Neural progenitor cell (in vitro differentiated cells): Measurements from ENCODE around the gene RNF2. TPM values are rescaled to one million over a fixed set of nuclear protein-coding genes. Genes with fewer than 3 reads are reported as not detected.

ENCODE experiments used
- DNase-seq: peaks from one replicate; pipeline ENCODE4 v3.0.0-alpha.2; 2016; ENCODE audit warnings: low spot score
- H2AFZ ChIP-seq: fragments of 200-600 bp; sonication (generic); replicated peaks from 2 replicates; pipeline ENCODE4 v1.6.1; 2016; ENCODE audit warnings: antibody characterized with exemption
- H3F3A ChIP-seq: fragments of 200-600 bp; sonication (generic); 2 replicates; pipeline ENCODE4 v1.6.1; 2016; ENCODE audit warnings: antibody characterized with exemption, low read depth
- H3K27ac ChIP-seq: fragments of 200-600 bp; sonication (generic); 2 replicates; pipeline ENCODE4 v1.5.1; 2016; ENCODE audit warnings: mild to moderate bottlenecking
- H3K27me3 ChIP-seq: fragments of 200-600 bp; sonication (generic); 2 replicates; pipeline ENCODE4 v1.6.1; 2016; ENCODE audit warnings: mild to moderate bottlenecking, moderate library complexity
- H3K36me3 ChIP-seq: fragments of 200-600 bp; sonication (generic); 2 replicates; pipeline ENCODE4 v1.5.1; 2016
- H3K4me1 ChIP-seq: fragments of 200-600 bp; sonication (generic); 2 replicates; pipeline ENCODE4 v1.6.1; 2016; ENCODE audit warnings: mixed run types
- H3K4me2 ChIP-seq: fragments of 200-600 bp; sonication (generic); 2 replicates; pipeline ENCODE4 v1.6.1; 2016
- H3K4me3 ChIP-seq: fragments of 200-600 bp; sonication (generic); 2 replicates; pipeline ENCODE4 v1.5.1; 2016
- H3K79me2 ChIP-seq: fragments of 200-600 bp; sonication (generic); 2 replicates; pipeline ENCODE4 v1.6.1; 2016; ENCODE audit warnings: low read depth
- H3K9ac ChIP-seq: fragments of 200-600 bp; sonication (generic); 2 replicates; pipeline ENCODE4 v1.6.1; 2016
- H3K9me3 ChIP-seq: fragments of 200-600 bp; sonication (generic); 2 replicates; pipeline ENCODE4 v1.5.1; 2016; ENCODE audit warnings: low read depth
- H4K20me1 ChIP-seq: fragments of 200-600 bp; sonication (generic); 2 replicates; pipeline ENCODE4 v1.6.1; 2016; ENCODE audit warnings: low read depth
- H3K27ac Mint-ChIP-seq: 3 replicates; pipeline ENCODE4 v1.8.0; 2021; ENCODE audit warnings: mixed read lengths
- H3K27me3 Mint-ChIP-seq: 2 replicates; pipeline ENCODE4 v1.8.0; 2022; ENCODE audit warnings: low read depth, mild to moderate bottlenecking, inconsistent platforms, moderate library complexity, mixed read lengths; ENCODE audit not compliant: insufficient read depth
- H3K36me3 Mint-ChIP-seq: 3 replicates; pipeline ENCODE4 v1.8.0; 2021; ENCODE audit warnings: mixed read lengths
- H3K4me1 Mint-ChIP-seq: 3 replicates; pipeline ENCODE4 v1.8.0; 2021; ENCODE audit warnings: mixed read lengths
- H3K4me3 Mint-ChIP-seq: 3 replicates; pipeline ENCODE4 v1.8.0; 2021; ENCODE audit warnings: mild to moderate bottlenecking, moderate library complexity, mixed read lengths
- H3K9me3 Mint-ChIP-seq: 3 replicates; pipeline ENCODE4 v1.8.0; 2020; ENCODE audit warnings: mixed read lengths
- EZH2 ChIP-seq: fragments of 200-600 bp; sonication (generic); IDR thresholded peaks from 2 replicates; pipeline ENCODE4 v1.6.1; 2017; ENCODE audit warnings: antibody characterized with exemption, mild to moderate bottlenecking, moderate library complexity
- EZH2phosphoT487 ChIP-seq: fragments of 200-600 bp; sonication (generic); IDR thresholded peaks from 2 replicates; pipeline ENCODE4 v1.6.1; 2017; ENCODE audit warnings: antibody characterized with exemption
- total RNA-seq: library from RNA; depleted of rRNA; stranded (reverse); fragments of >200 nt; gene quantifications from 2 replicates; pipeline ENCODE4 v1.2.3, GENCODE V29; 2015; ENCODE audit warnings: low replicate concordance
- TF ChIP-seq, protein P1 (sequence below): fragments of 200-600 bp; sonication (generic); IDR thresholded peaks from 2 replicates; pipeline ENCODE4 v1.5.1; 2017; ENCODE audit warnings: antibody characterized with exemption, mild to moderate bottlenecking

RNF2 gene
- total RNA-seq, 1 donor from 2014 or later, result 81.2 TPM

DNA sequence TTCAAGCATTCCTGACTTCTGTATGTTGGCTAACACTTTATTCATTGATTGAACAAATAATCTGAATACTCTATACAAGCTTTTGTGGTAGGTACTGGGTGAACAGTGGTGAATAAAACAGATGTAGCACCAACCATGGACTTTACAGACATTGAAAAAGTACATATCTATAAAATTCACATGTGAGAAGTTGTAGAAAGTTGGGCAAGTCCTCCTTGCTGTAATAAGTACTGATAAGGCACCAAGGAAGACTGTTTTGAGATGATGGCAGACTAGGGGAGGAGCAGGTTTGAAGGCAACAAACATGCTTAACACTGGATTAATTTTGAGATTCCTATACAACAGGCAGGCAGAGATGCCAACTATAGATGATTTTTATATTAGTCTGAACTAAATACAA lies 42.4 kb downstream of the RNF2 start:
- H3K4me3 Mint-ChIP-seq, result no peak overlapping the region
- Histone ChIP-seq H3K27ac (no peak overlapping the region), H2AFZ (no peak overlapping the region), H3K79me2 (peaks cover 60% of the 10 kb centered on the region), H3K4me2 (no peak overlapping the region), H3K27me3 (no peaks in the 10 kb centered on the region), H3K36me3 (peaks cover 10% of the 10 kb centered on the region), H3K4me1 (no peaks in the 10 kb centered on the region), H3K9me3 (no peaks in the 10 kb centered on the region), H4K20me1 (peaks cover 19% of the 10 kb centered on the region), H3K9ac (no peak overlapping the region), H3F3A (no peaks in the 10 kb centered on the region), H3K4me3 (no peak overlapping the region)
- TF ChIP-seq, protein P1, sequence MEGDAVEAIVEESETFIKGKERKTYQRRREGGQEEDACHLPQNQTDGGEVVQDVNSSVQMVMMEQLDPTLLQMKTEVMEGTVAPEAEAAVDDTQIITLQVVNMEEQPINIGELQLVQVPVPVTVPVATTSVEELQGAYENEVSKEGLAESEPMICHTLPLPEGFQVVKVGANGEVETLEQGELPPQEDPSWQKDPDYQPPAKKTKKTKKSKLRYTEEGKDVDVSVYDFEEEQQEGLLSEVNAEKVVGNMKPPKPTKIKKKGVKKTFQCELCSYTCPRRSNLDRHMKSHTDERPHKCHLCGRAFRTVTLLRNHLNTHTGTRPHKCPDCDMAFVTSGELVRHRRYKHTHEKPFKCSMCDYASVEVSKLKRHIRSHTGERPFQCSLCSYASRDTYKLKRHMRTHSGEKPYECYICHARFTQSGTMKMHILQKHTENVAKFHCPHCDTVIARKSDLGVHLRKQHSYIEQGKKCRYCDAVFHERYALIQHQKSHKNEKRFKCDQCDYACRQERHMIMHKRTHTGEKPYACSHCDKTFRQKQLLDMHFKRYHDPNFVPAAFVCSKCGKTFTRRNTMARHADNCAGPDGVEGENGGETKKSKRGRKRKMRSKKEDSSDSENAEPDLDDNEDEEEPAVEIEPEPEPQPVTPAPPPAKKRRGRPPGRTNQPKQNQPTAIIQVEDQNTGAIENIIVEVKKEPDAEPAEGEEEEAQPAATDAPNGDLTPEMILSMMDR, result no peak
- TF ChIP-seq EZH2phosphoT487 (no peak), EZH2 (no peak)
- H3K9me3 Mint-ChIP-seq, result peaks cover 29% of the 10 kb centered on the region
- H3K27me3 Mint-ChIP-seq, result no peaks in the 10 kb centered on the region
- no peak for DNase-seq
- no peak overlapping the region for H3K27ac Mint-ChIP-seq
- peaks cover 58% of the 10 kb centered on the region for H3K36me3 Mint-ChIP-seq
- no peaks in the 10 kb centered on the region for H3K4me1 Mint-ChIP-seq

DNA sequence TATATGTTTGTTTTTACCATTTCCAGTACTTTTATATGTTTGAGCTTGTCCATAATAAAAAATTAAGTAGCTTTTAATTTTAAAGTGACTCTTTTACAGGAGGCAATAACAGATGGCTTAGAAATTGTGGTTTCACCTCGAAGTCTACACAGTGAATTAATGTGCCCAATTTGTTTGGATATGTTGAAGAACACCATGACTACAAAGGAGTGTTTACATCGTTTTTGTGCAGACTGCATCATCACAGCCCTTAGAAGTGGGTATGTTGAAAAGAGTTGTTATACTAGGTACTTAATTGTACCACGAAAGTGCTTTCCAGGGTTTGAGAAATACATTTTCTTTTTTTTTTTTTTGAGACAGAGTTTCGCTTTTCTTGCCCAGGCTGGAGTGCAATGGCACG lies 46.1 kb downstream of the RNF2 start:
- Histone ChIP-seq H3K4me1 (no peaks in the 10 kb centered on the region), H3K9me3 (no peaks in the 10 kb centered on the region), H3K36me3 (peaks cover 10% of the 10 kb centered on the region), H4K20me1 (peaks cover 6% of the 10 kb centered on the region), H3K27me3 (no peaks in the 10 kb centered on the region), H3K79me2 (peaks cover 29% of the 10 kb centered on the region), H2AFZ (no peak overlapping the region), H3K4me3 (no peak overlapping the region), H3K4me2 (no peak overlapping the region), H3F3A (no peaks in the 10 kb centered on the region), H3K9ac (no peak overlapping the region), H3K27ac (no peak overlapping the region)
- TF ChIP-seq, protein P1, result no peak
- Mint-ChIP-seq H3K27ac (no peak overlapping the region), H3K27me3 (no peaks in the 10 kb centered on the region), H3K4me3 (no peak overlapping the region), H3K9me3 (peaks cover 1% of the 10 kb centered on the region), H3K36me3 (peaks cover 57% of the 10 kb centered on the region), H3K4me1 (no peaks in the 10 kb centered on the region)
- DNase-seq, result no peak

DNA sequence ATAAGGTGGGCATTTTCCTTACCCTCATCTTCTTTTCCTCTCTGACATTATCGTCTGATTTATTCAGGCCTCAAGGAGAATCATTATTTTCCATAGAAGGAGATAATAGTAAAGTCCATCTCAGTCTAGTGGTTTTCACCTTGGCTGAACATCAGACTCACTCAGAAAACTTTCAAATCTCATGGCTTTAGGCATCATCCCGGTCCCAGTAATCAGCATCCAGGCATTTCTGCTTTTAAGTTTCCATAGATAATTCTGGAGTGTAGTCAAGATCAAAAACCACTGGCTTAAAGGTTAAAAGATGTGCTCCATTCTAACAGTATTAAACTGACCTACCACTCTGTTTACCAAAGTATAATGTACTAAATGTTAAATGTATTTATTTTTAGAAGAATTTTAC lies 49.4 kb downstream of the RNF2 start:
- no peaks in the 10 kb centered on the region for H3K9me3 Mint-ChIP-seq
- Histone ChIP-seq H4K20me1 (peaks cover under 1% of the 10 kb centered on the region), H3K36me3 (peaks cover 14% of the 10 kb centered on the region), H3K9me3 (no peaks in the 10 kb centered on the region), H3K4me2 (no peak overlapping the region), H3K27me3 (no peaks in the 10 kb centered on the region), H3K9ac (no peak overlapping the region), H3F3A (no peaks in the 10 kb centered on the region), H3K4me3 (no peak overlapping the region), H3K4me1 (no peaks in the 10 kb centered on the region), H3K27ac (no peak overlapping the region), H2AFZ (no peak overlapping the region), H3K79me2 (peaks cover 8% of the 10 kb centered on the region)
- TF ChIP-seq, protein P1, result no peak
- TF ChIP-seq EZH2phosphoT487 (no peak), EZH2 (no peak)
- peaks cover 47% of the 10 kb centered on the region for H3K36me3 Mint-ChIP-seq
- H3K27ac Mint-ChIP-seq, result no peak overlapping the region
- no peaks in the 10 kb centered on the region for H3K27me3 Mint-ChIP-seq
- no peak for DNase-seq
- H3K4me3 Mint-ChIP-seq, result no peak overlapping the region
- H3K4me1 Mint-ChIP-seq, result no peaks in the 10 kb centered on the region

DNA sequence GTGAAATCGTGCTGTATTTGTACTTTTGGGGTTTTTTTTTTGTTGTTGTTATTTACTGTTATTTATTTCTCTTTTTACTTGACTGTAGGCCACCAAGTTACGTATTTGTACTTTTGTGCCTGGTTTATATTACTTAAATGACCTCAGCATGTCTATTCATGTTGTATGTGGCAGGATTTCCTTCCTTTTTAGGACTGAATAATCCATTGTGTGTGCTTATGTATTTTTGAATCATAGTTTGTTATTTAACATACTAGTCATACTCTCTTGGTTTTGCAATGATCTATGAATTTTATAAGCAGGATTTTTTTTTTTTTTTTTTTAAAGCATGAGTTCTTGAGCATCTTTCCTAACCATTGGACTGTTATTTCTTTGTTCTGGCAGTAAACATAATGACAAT lies 51.2 kb downstream of the RNF2 start:
- Mint-ChIP-seq H3K27me3 (no peaks in the 10 kb centered on the region), H3K4me1 (no peaks in the 10 kb centered on the region), H3K27ac (no peak overlapping the region), H3K9me3 (no peaks in the 10 kb centered on the region), H3K4me3 (no peak overlapping the region), H3K36me3 (peaks cover 59% of the 10 kb centered on the region)
- Histone ChIP-seq H3K4me1 (no peaks in the 10 kb centered on the region), H2AFZ (no peak overlapping the region), H3K4me3 (no peak overlapping the region), H3K9me3 (no peaks in the 10 kb centered on the region), H3K27me3 (no peaks in the 10 kb centered on the region), H3K4me2 (no peak overlapping the region), H3K27ac (no peak overlapping the region), H3F3A (no peaks in the 10 kb centered on the region), H3K79me2 (peaks cover 8% of the 10 kb centered on the region), H4K20me1 (no peaks in the 10 kb centered on the region), H3K36me3 (peaks cover 26% of the 10 kb centered on the region), H3K9ac (no peak overlapping the region)
- DNase-seq, result no peak
- TF ChIP-seq EZH2phosphoT487, result no peak
- TF ChIP-seq, protein P1, result no peak
